RWPE2 (cell line): ENCODE measurements around the gene RAP1GAP.

Experiments used
- ATAC-seq: fragments of 200-7000 bp; cut with Tn5 transposase; 3 replicates; pipeline ENCODE4 v1.9.1; 2021; ENCODE audit warnings: low read depth
- DNase-seq: peaks from one replicate; pipeline ENCODE4 v3.0.0-alpha.2; 2020; ENCODE audit warnings: low spot score
- H3K27ac ChIP-seq: fragments of 450-650 bp; 2 replicates; pipeline ENCODE4 v1.5.1; 2017; ENCODE audit warnings: mild to moderate bottlenecking; ENCODE audit not compliant: poor library complexity, severe bottlenecking
- H3K27me3 ChIP-seq: fragments of 250-450 bp; sonication (Bioruptor Pico); 2 replicates; pipeline ENCODE4 v1.5.1; 2021; ENCODE audit warnings: mild to moderate bottlenecking, moderate library complexity; ENCODE audit not compliant: insufficient read depth, poor library complexity, severe bottlenecking
- H3K36me3 ChIP-seq: fragments of 250-450 bp; sonication (Bioruptor Pico); 2 replicates; pipeline ENCODE4 v1.5.1; 2020; ENCODE audit warnings: low read depth, mild to moderate bottlenecking, moderate library complexity
- H3K4me1 ChIP-seq: fragments of 250-450 bp; sonication (Bioruptor Pico); 2 replicates; pipeline ENCODE4 v1.5.1; 2021; ENCODE audit warnings: mild to moderate bottlenecking, moderate library complexity; ENCODE audit not compliant: insufficient read depth, poor library complexity, severe bottlenecking
- H3K4me3 ChIP-seq: fragments of 250-450 bp; sonication (Bioruptor Pico); 2 replicates; pipeline ENCODE4 v1.5.1; 2021; ENCODE audit warnings: mild to moderate bottlenecking, moderate library complexity; ENCODE audit not compliant: severe bottlenecking
- H3K9me3 ChIP-seq: fragments of 250-450 bp; sonication (Bioruptor Pico); 2 replicates; pipeline ENCODE4 v1.5.1; 2021; ENCODE audit warnings: mild to moderate bottlenecking, moderate library complexity; ENCODE audit not compliant: severe bottlenecking
- TF ChIP-seq, protein P1 (sequence below): fragments of 450-650 bp; IDR thresholded peaks from one replicate; pipeline ENCODE4 v1.5.1; 2017; ENCODE audit warnings: mild to moderate bottlenecking, moderate library complexity; ENCODE audit not compliant: poor library complexity, severe bottlenecking

RAP1GAP gene

DNA sequence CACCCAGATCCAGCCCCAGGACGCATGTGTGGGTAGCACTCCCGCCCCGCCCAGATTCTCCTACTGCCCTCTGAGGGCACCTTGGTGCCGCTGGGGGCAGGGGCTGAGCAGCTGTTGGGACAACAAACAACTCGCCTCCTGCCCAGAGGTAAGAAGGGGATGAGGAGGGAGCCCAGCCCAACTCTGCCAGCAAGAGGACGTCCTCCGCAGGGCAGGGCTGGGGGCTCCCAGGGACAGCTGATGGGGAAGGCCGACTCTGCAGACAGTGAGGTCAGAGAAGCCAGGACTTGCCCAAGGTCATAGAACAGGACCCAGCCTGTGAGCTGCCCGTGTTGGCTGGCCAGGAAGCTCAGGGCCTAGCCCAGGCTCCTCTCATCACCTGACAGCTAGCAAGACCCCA is 18.8 kb downstream of the RAP1GAP start:
- no peak for ATAC-seq
- TF ChIP-seq, protein P1, sequence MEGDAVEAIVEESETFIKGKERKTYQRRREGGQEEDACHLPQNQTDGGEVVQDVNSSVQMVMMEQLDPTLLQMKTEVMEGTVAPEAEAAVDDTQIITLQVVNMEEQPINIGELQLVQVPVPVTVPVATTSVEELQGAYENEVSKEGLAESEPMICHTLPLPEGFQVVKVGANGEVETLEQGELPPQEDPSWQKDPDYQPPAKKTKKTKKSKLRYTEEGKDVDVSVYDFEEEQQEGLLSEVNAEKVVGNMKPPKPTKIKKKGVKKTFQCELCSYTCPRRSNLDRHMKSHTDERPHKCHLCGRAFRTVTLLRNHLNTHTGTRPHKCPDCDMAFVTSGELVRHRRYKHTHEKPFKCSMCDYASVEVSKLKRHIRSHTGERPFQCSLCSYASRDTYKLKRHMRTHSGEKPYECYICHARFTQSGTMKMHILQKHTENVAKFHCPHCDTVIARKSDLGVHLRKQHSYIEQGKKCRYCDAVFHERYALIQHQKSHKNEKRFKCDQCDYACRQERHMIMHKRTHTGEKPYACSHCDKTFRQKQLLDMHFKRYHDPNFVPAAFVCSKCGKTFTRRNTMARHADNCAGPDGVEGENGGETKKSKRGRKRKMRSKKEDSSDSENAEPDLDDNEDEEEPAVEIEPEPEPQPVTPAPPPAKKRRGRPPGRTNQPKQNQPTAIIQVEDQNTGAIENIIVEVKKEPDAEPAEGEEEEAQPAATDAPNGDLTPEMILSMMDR: no peak
- Histone ChIP-seq H3K4me3 (no peak overlapping the region), H3K36me3 (no peaks in the 10 kb centered on the region), H3K9me3 (no peaks in the 10 kb centered on the region), H3K4me1 (no peaks in the 10 kb centered on the region), H3K27me3 (no peaks in the 10 kb centered on the region), H3K27ac (no peak overlapping the region)
- no peak for DNase-seq

DNA sequence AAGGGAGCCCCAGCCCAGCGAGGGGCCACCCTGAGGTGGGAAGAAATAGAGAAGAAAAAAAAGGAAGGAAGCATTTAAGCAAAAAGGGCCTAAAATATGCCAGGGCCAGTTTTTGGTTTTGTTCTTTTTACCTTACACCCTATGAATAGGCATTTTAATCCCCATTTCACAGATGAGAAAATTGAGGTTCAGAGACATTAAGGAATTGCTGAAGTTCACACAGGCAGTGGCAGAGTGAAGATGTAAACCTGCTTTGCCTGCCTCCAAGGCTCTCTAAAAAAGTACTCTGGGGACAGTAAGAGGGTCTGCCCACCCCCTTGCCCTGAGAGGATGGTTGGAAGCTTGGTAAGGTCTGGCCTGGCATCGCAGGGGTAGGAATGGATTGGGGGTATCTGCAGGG is 19.8 kb downstream of the RAP1GAP start:
- no peak for ATAC-seq
- no peaks in the 10 kb centered on the region for H3K36me3 ChIP-seq
- TF ChIP-seq, protein P1: no peak
- no peak overlapping the region for H3K4me3 ChIP-seq
- no peak overlapping the region for H3K27ac ChIP-seq
- H3K9me3 ChIP-seq: no peaks in the 10 kb centered on the region
- no peaks in the 10 kb centered on the region for H3K4me1 ChIP-seq
- H3K27me3 ChIP-seq: no peaks in the 10 kb centered on the region
- no peak for DNase-seq

DNA sequence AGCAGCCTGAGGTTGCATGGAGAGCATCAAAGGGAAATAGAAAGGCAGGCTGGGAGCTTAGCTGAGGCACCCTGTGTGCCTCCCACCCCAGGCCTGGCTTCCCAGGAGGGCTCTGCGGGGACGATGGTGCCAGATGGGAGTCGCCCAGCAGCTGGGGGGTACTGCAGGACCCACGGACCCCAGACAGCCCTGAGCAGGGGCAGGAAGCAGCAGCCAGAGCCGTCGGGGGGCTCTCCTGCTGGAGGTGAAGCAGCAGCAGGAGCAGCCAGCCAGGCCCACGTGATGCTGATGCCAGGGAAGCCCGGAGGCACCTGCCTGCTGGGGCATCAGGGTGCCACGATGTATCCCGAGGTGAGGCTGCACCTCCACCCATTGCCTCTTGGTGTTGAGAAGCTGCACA is 20.4 kb downstream of the RAP1GAP start:
- DNase-seq: no peak
- ATAC-seq: no peak
- no peaks in the 10 kb centered on the region for H3K27me3 ChIP-seq
- TF ChIP-seq, protein P1: no peak
- no peaks in the 10 kb centered on the region for H3K9me3 ChIP-seq
- no peak overlapping the region for H3K27ac ChIP-seq
- H3K4me1 ChIP-seq: no peaks in the 10 kb centered on the region
- no peaks in the 10 kb centered on the region for H3K36me3 ChIP-seq
- H3K4me3 ChIP-seq: no peak overlapping the region

DNA sequence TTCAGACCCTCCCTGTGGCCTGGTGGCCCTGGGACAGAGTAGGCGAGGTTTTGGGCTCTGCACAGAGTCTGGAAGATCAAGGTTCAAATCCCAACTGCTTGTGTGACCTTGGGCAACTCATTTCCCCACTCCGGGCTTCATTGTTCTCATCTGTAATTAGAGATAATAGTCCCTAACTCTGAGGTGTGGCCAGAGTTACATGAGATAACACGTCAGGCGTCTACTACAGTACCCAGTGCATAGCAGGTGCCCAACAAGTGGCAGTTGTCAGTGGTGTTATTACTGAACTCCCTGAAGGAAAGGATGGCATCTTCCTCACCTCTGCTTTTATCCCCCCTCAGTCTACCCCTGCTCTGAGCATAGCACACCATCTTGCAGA is 20.8 kb downstream of the RAP1GAP start:
- H3K36me3 ChIP-seq: no peaks in the 10 kb centered on the region
- DNase-seq (no peak), ATAC-seq (no peak)
- no peaks in the 10 kb centered on the region for H3K9me3 ChIP-seq
- TF ChIP-seq, protein P1: no peak
- no peaks in the 10 kb centered on the region for H3K4me1 ChIP-seq
- no peaks in the 10 kb centered on the region for H3K27me3 ChIP-seq
- H3K4me3 ChIP-seq: no peak overlapping the region
- no peak overlapping the region for H3K27ac ChIP-seq

DNA sequence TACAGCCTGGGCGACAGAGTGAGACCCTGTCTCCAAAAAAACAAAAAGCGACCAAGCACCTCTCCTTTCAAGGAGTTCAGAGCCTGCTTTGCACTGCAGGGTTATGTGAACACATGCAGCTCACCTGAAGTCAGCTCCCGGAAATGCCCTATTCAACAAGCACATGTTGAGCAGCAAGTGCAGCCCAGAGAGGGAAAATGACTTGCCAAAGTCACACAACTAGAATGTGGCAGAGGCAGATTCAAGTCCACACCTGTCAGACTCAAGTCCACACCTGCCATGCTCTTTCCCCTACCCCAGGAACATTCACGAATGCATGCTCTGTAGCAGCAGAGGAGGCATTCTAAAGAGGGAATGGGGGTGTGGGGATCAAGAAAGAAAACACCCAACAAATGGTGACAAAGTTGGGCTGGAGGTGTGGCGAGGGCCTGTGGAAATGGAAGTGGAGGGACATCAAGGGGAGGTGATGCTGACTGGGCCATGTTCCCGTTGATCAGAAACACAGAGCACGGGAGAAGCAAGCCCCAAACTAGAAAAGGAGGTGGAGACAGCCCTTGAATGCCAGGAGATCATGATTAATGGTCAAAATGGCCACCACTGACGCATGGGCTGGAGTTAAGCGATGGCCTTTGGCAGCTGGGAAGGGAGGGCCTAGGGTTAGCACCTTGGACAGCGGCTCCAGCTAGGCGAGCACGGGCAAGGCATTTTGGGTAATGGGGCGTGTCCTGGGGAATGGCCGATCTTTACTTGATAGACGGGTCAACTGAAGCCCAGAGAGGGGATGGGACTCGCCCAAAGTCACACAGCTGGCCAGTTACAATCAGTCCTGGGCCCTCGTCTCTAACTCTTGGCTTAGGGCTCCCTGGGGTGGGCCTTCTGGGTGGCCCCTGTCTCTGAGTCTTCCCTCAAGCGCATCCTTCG is 21.5 kb downstream of the RAP1GAP start:
- DNase-seq (no peak), ATAC-seq (peak; percentile 63)
- Histone ChIP-seq H3K27ac (no peak overlapping the region), H3K9me3 (no peaks in the 10 kb centered on the region), H3K27me3 (no peaks in the 10 kb centered on the region), H3K4me3 (no peak overlapping the region), H3K36me3 (no peaks in the 10 kb centered on the region), H3K4me1 (no peaks in the 10 kb centered on the region)
- TF ChIP-seq, protein P1: no peak
